ENCODE data around the gene NOC2L. TPM values are rescaled to one million over a fixed set of nuclear protein-coding genes. Genes with fewer than 3 reads are reported as not detected.

NOC2L gene
- total RNA-seq, 1 donor, result 76.9 TPM

DNA sequence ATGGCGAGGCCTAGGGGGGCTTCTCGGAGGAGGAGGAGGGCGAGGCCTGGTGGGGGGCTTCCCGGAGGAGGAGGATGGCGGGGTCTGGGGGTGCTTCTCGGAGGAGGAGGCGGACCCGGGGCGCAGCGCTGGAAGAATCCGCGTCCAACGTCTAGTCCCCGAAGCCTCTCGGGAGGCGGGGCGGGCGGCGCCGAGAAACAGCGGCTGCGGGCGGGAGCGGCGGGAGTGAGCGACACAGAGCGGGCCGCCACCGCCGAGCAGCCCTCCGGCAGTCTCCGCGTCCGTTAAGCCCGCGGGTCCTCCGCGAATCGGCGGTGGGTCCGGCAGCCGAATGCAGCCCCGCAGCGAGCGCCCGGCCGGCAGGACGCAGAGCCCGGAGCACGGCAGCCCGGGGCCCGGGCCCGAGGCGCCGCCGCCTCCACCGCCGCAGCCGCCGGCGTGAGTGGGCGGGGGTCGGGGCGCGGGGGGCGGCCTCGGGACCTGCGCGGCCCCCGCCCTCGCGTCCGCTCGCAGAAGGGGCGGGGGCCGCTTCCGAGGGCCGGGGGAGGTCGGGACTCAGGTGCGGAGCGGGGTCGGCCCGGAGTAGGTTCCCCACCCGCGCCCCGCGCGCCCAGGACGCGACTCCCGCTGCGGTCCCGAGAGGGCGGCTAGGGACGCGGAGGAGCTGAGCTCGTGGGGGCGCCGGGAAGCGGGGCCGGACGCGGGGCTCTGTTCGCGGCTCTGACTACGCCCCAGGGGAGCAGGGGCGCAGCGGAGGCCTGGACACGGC, 1.5 kb upstream of the NOC2L start, which contains the start of gene KLHL17:
Gene KLHL17 (plus strand): TSS at position 222 of the 769 bp plus-strand sequence. CDS start 110 bp downstream, at position 332.
- DNase-seq (ENCODE audit: low read depth), result peak; percentile 63
- TF ChIP-seq, protein P1, sequence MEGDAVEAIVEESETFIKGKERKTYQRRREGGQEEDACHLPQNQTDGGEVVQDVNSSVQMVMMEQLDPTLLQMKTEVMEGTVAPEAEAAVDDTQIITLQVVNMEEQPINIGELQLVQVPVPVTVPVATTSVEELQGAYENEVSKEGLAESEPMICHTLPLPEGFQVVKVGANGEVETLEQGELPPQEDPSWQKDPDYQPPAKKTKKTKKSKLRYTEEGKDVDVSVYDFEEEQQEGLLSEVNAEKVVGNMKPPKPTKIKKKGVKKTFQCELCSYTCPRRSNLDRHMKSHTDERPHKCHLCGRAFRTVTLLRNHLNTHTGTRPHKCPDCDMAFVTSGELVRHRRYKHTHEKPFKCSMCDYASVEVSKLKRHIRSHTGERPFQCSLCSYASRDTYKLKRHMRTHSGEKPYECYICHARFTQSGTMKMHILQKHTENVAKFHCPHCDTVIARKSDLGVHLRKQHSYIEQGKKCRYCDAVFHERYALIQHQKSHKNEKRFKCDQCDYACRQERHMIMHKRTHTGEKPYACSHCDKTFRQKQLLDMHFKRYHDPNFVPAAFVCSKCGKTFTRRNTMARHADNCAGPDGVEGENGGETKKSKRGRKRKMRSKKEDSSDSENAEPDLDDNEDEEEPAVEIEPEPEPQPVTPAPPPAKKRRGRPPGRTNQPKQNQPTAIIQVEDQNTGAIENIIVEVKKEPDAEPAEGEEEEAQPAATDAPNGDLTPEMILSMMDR (IDR thresholded peaks at IDR 0.05; ENCODE audit: insufficient read depth, low read depth, low read length), result no peak
- peak within 1 kb of the TSS; percentile 62 for H3K4me3 ChIP-seq (ENCODE audit: low read depth, low read length)

DNA sequence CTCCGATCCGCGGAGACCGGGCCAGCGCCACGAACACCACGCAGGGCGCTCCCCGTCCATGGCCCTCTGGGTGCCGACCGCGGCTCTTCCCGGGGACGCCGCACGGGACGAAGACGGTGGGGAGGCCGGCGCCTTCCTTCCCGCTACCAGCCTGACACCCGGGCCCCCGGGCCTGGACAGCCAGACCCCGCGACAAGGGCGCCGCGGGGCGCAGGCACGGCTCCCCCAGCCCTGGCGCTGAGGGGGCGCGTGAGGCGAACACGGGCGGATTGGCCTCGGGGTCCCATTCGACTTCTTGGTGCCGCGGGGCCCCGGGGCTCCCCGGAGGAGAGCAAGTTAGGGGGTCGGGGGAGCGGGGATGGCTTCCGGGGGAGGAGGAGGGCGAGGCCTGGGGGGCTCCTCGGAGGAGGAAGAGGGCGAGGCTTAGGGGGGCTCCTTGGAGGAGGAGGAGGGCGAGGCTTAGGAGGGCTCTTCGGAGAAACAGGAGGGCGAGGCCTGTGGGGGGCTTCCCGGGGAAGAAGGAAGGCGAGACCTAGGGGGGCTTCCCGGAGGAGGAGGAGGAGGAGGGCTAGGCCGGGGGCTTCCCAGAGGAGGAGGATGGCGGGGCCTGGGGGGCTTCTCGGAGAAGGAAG, 791 bp upstream of the NOC2L start:
- H3K4me3 ChIP-seq (ENCODE audit: low read depth, low read length), result peak overlapping the region; percentile 62
- DNase-seq (ENCODE audit: low read depth), result no peak
- TF ChIP-seq, protein P1 (IDR thresholded peaks at IDR 0.05; ENCODE audit: insufficient read depth, low read depth, low read length), result no peak

DNA sequence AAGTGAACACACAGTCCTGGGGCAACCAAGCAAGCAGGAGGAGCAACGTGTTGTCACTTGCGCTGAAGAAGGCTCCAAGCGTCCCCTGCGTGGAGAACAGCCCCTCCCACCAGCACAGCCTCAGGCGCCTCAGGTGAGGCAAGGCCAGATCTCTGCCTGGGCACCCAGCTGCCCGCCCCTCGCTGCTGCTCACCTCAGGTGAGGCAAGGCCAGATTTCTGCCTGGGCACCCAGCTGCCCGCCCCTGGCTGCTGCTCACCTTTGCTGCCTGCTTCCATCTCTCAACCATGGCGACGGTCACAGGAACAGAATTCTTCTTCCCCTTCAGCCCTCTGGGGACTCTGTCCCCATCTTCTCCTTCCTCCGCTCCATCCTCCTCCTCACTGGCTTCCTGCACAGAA, 2.4 kb downstream of the NOC2L start:
- TF ChIP-seq, protein P1 (IDR thresholded peaks at IDR 0.05; ENCODE audit: insufficient read depth, low read depth, low read length), result no peak
- no peak overlapping the region for H3K4me3 ChIP-seq (ENCODE audit: low read depth, low read length)
- DNase-seq (ENCODE audit: low read depth), result no peak

DNA sequence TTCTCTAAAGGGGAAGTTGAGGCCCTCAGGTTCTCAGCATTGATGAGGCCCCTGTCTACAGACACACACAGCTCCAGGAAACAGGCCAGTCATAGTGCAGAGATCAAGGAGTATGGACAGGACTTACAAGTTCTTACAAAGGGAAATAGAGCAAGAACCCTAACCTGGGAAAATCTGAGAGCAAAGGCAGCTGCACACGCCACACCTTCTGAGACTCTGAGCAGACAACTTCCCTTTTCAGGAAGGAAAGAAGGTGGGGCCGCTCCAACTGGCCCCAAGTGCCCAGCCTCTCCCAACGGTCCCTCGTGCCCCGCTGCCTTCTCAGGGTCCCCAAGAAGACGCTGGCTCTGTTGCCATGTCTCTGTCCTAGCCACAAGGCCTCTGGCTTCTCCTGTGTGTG, 3.6 kb downstream of the NOC2L start:
- TF ChIP-seq, protein P1 (IDR thresholded peaks at IDR 0.05; ENCODE audit: insufficient read depth, low read depth, low read length), result no peak
- no peak for DNase-seq (ENCODE audit: low read depth)
- no peak overlapping the region for H3K4me3 ChIP-seq (ENCODE audit: low read depth, low read length)

DNA sequence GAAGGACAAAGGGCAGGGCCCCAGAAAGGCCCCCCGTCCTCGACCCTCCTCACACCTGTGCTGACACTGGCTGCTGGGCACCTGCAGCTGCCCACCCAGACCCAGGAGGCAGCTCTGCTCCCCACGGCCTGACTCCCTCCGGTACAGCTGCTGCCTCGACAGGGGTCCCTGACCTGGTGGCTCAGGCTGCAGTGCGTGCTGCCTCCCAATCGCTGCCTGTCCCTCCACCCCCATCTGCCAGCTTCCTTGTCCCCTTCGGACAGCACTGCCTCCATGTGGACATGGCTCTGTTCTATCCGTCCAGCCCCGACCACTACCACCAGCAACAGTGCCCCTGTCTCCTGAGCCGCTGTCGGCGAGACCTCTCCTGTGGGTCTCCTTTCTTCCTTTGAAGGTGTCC, 4.1 kb downstream of the NOC2L start:
- TF ChIP-seq, protein P1 (IDR thresholded peaks at IDR 0.05; ENCODE audit: insufficient read depth, low read depth, low read length), result no peak
- DNase-seq (ENCODE audit: low read depth), result no peak
- no peak overlapping the region for H3K4me3 ChIP-seq (ENCODE audit: low read depth, low read length)

DNA sequence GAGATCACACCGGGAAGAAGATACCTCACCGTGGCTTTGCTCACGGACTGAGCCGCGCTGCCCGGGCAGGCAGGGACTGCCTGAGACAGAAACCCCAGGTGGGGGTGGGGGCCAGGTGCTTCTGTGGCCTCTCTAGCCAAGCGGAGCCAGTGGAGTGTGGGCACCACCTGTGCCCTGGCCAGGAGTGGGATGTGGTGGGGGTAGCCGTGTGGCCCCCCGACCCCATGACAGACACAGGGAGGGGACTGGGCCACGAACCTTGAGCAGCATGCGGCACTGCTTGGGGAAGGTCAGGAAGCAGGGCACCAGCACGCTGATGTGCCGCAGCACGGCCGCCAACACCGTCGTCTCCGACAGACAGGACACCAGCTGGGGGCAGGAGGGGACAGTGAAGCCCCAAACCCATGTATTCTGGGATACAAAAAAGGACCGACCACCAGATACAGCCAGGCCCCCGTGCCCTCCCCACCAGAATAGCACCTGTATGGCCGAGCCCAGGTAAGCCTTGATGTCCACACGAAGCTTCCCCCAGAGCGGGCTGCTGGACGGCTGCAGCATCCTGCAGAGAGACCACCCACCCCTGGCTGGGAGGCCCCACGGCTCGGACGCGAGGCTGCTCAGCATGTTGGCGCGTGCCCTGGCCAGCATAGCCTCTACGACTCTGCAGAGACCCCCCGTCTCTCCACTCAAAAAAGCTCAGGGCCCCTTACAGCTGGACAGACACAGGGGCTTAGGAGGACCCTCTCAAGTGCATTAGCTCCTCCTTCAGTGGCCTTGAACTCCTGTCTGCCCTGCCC, 5.3 kb downstream of the NOC2L start:
- no peak for DNase-seq (ENCODE audit: low read depth)
- TF ChIP-seq, protein P1 (IDR thresholded peaks at IDR 0.05; ENCODE audit: insufficient read depth, low read depth, low read length), result no peak
- no peak overlapping the region for H3K4me3 ChIP-seq (ENCODE audit: low read depth, low read length)

All from fibroblast of villous mesenchyme (primary cell).